Fibroblast of villous mesenchyme (primary cell): ENCODE results near the gene IPMK. TPM values are rescaled to one million over a fixed set of nuclear protein-coding genes. Genes with fewer than 3 reads are reported as not detected.

Experiments
- DNase-seq: peaks from one replicate; pipeline ENCODE4 v3.0.0-alpha.2; 2010; ENCODE audit warnings: low read depth
- H3K4me3 ChIP-seq: 2 replicates; pipeline ENCODE4 v1.5.1; 2011; ENCODE audit warnings: low read depth, mild to moderate bottlenecking, low read length
- CTCF ChIP-seq: IDR thresholded peaks from 2 replicates; pipeline ENCODE4 v1.5.1; 2012; ENCODE audit warnings: low read depth, mild to moderate bottlenecking, low read length; ENCODE audit not compliant: insufficient read depth
- total RNA-seq: library from RNA; depleted of rRNA; stranded (reverse); fragments of >200 nt; gene quantifications from 2 replicates; pipeline ENCODE4 v1.2.3, GENCODE V29; 2012

The IPMK gene
- total RNA-seq, 1 donor: 7.8 TPM

GRCh38 chr10:58220769-58221451 is 46.8 kb downstream of the IPMK start:
- peak; percentile 61 for DNase-seq
- H3K4me3 ChIP-seq: no peak overlapping the region
- no peak for TF ChIP-seq CTCF

- DNase-seq: no peak
- TF ChIP-seq CTCF: no peak
- H3K4me3 ChIP-seq: no peak overlapping the region
Observed at GRCh38 chr10:58219875-58220274, 47.8 kb downstream of the IPMK start.

- DNase-seq: peak; percentile 16
Observed at GRCh38 chr10:58217612-58218011, 50.1 kb downstream of the IPMK start.

GRCh38 chr10:58212622-58213021 is 55.1 kb downstream of the IPMK start:
- no peak for TF ChIP-seq CTCF
- DNase-seq: no peak
- H3K4me3 ChIP-seq: no peak overlapping the region

More at GRCh38 chr10:58217612-58218011, 50.1 kb downstream of the IPMK start:
- no peak for TF ChIP-seq CTCF
- no peak overlapping the region for H3K4me3 ChIP-seq

- DNase-seq: no peak
- TF ChIP-seq CTCF: no peak
- no peak overlapping the region for H3K4me3 ChIP-seq
Observed at GRCh38 chr10:58210160-58210559, 57.5 kb downstream of the IPMK start.

GRCh38 chr10:58209669-58210068 is 58.0 kb downstream of the IPMK start:
- H3K4me3 ChIP-seq: no peak overlapping the region
- TF ChIP-seq CTCF: no peak
- peak; percentile 8 for DNase-seq

- no peak for DNase-seq
- H3K4me3 ChIP-seq: no peak overlapping the region
- TF ChIP-seq CTCF: no peak
Observed at GRCh38 chr10:58206251-58206650, 61.4 kb downstream of the IPMK start.
